HepG2 (cell line): ENCODE results near the gene SSC5D. TPM values are rescaled to one million over a fixed set of nuclear protein-coding genes. Genes with fewer than 3 reads are reported as not detected.

Experiments
- ATAC-seq: fragments of 200-7000 bp; cut with Tn5 transposase; 3 replicates; pipeline ENCODE4 v1.9.1; 2020; ENCODE audit warnings: mild to moderate bottlenecking, moderate library complexity
- BruUV-seq: library from RNA; stranded (reverse); fragments of 400-500 nt; replicated peaks from 2 replicates; lab custom pipeline; 2021; lab: Mats Ljungman, UMichigan
- CTCF ChIA-PET: fragments of 300-600 bp; formaldehyde crosslinking; extraction: SDS; loops from one replicate; lab custom pipeline; 2021; ENCODE audit warnings: low total read pairs, inconsistent platforms, low intra/inter-chr PET ratio; lab: Yijun Ruan, JAX
- POLR2A ChIA-PET: fragments of 350-600 bp; sonication (Branson Sonifier 250); formaldehyde crosslinking; loops from one replicate; lab custom pipeline; 2020; ENCODE audit warnings: antibody characterized with exemption, inconsistent platforms; lab: Yijun Ruan, JAX
- DNase-seq: peaks from one replicate; pipeline ENCODE4 v3.0.0-alpha.2; 2015; ENCODE audit warnings: low spot score
- FAIRE-seq: peaks from 3 replicates; lab custom pipeline; 2011; peaks lifted over from hg19 to GRCh38; lab: Jason Lieb, UNC
- H2AFZ ChIP-seq: one replicate; pipeline ENCODE4 v1.6.1; 2011; ENCODE audit warnings: low read length, inconsistent platforms
- H3K27ac ChIP-seq: fragments of 300-600 bp; 3 replicates; pipeline ENCODE4 v1.8.0; 2011; ENCODE audit warnings: mixed run types, mild to moderate bottlenecking, mixed read lengths, low read length, inconsistent platforms; ENCODE audit not compliant: insufficient read depth; ENCODE audit errors: extremely low read length
- H3K27me3 ChIP-seq, 2 experiments: fragments of 200-600 bp in 1 of 2; 2 replicates in 1 of 2; 3 replicates in 1 of 2; pipeline versions ENCODE4 v1.6.0 to v1.8.0; 2011; ENCODE audit warnings: low read length in 2 of 2, mild to moderate bottlenecking in 2 of 2, moderate library complexity in 2 of 2, inconsistent platforms in 1 of 2; ENCODE audit not compliant: insufficient read depth in 2 of 2, control insufficient read depth in 1 of 2
- H3K36me3 ChIP-seq, 2 experiments: fragments of 200-600 bp in 1 of 2; replicated peaks in 1 of 2; 2 replicates in 1 of 2; 3 replicates in 1 of 2; pipeline versions ENCODE4 v1.5.1 to v1.8.0; 2011; ENCODE audit warnings: low read length in 2 of 2, inconsistent platforms in 1 of 2; ENCODE audit not compliant: insufficient read depth in 2 of 2, control insufficient read depth in 1 of 2
- H3K4me1 ChIP-seq: 2 replicates; pipeline ENCODE4 v1.5.1; 2012; ENCODE audit warnings: low read length, inconsistent platforms; ENCODE audit not compliant: insufficient read depth
- H3K4me2 ChIP-seq: 2 replicates; pipeline ENCODE4 v1.6.0; 2011; ENCODE audit warnings: low read depth, low read length, inconsistent platforms
- H3K4me3 ChIP-seq, 3 experiments: fragments of 200-600 bp in 1 of 3; sonication (generic), shearing (Covaris generic) in 1 of 3; replicated peaks in 1 of 3; 2 replicates each; pipeline ENCODE4 v1.5.1; 2011 to 2016; ENCODE audit warnings: low read length in 3 of 3, inconsistent platforms in 2 of 3, low read depth in 2 of 3, mild to moderate bottlenecking in 2 of 3, control low read depth in 1 of 3, mixed read lengths in 1 of 3; ENCODE audit not compliant: insufficient read depth in 1 of 3
- H3K79me2 ChIP-seq: one replicate; pipeline ENCODE4 v1.6.1; 2011; ENCODE audit warnings: low read length, inconsistent platforms; ENCODE audit not compliant: insufficient read depth
- H3K9ac ChIP-seq: 2 replicates; pipeline ENCODE4 v1.6.0; 2011; ENCODE audit warnings: mild to moderate bottlenecking, low read depth, low read length, inconsistent platforms; ENCODE audit not compliant: insufficient read depth
- H3K9me3 ChIP-seq: 2 replicates; pipeline ENCODE4 v1.5.1; 2012; ENCODE audit warnings: mild to moderate bottlenecking, low read length
- H4K20me1 ChIP-seq: 2 replicates; pipeline ENCODE4 v1.6.0; 2011; ENCODE audit warnings: inconsistent platforms, mild to moderate bottlenecking, low read length, moderate library complexity; ENCODE audit not compliant: insufficient read depth
- ATRX ChIP-seq: sonication (generic); formaldehyde crosslinking; IDR thresholded peaks from 2 replicates; pipeline ENCODE4 v1.4.0; 2020; ENCODE audit warnings: missing genetic modification reagents, borderline replicate concordance
- BCL3 ChIP-seq: sonication (generic); formaldehyde crosslinking; IDR thresholded peaks from 2 replicates; pipeline ENCODE4 v1.5.1; 2020; ENCODE audit warnings: mild to moderate bottlenecking, missing genetic modification reagents, moderate library complexity
- DRAP1 ChIP-seq: IDR thresholded peaks from 2 replicates; pipeline ENCODE4 v1.6.1; 2016; ENCODE audit warnings: missing genetic modification reagents, missing compliant biosample characterization
- KDM2A ChIP-seq: sonication (generic); formaldehyde crosslinking; IDR thresholded peaks from 2 replicates; pipeline ENCODE4 v1.4.0; 2020; ENCODE audit warnings: low read depth, missing genetic modification reagents, borderline replicate concordance
- MED8 ChIP-seq: sonication (generic); formaldehyde crosslinking; IDR thresholded peaks from 2 replicates; pipeline ENCODE4 v1.8.1; 2023; ENCODE audit warnings: mild to moderate bottlenecking, missing genetic modification reagents; ENCODE audit not compliant: insufficient replicate concordance
- NFKBIZ ChIP-seq: IDR thresholded peaks from 2 replicates; pipeline ENCODE4 v1.6.1; 2018; ENCODE audit warnings: missing genetic modification reagents, missing compliant biosample characterization
- THAP8 ChIP-seq: sonication (generic); formaldehyde crosslinking; IDR thresholded peaks from 2 replicates; pipeline ENCODE4 v1.5.1; 2020; ENCODE audit warnings: missing genetic modification reagents, mild to moderate bottlenecking, borderline replicate concordance
- ZFP36L2 ChIP-seq: sonication (generic); formaldehyde crosslinking; IDR thresholded peaks from 2 replicates; pipeline ENCODE4 v1.4.0; 2020; ENCODE audit warnings: missing genetic modification reagents
- ZNF124 ChIP-seq: sonication (generic); formaldehyde crosslinking; IDR thresholded peaks from 2 replicates; pipeline ENCODE4 v1.4.0; 2020; ENCODE audit warnings: missing genetic modification reagents
- ZNF225 ChIP-seq: sonication (generic); formaldehyde crosslinking; IDR thresholded peaks from 2 replicates; pipeline ENCODE4 v1.4.0; 2020; ENCODE audit warnings: mild to moderate bottlenecking, missing genetic modification reagents
- ZNF263 ChIP-seq: sonication (generic); formaldehyde crosslinking; IDR thresholded peaks from 2 replicates; pipeline ENCODE4 v1.4.0; 2020; ENCODE audit warnings: missing genetic modification reagents
- ZNF362 ChIP-seq: sonication (generic); formaldehyde crosslinking; IDR thresholded peaks from 2 replicates; pipeline ENCODE4 v1.4.0; 2020; ENCODE audit warnings: missing genetic modification reagents, mild to moderate bottlenecking, borderline replicate concordance
- ZNF557 ChIP-seq: sonication (generic); formaldehyde crosslinking; IDR thresholded peaks from 2 replicates; pipeline ENCODE4 v1.4.0; 2020; ENCODE audit warnings: missing genetic modification reagents
- ZNF7 ChIP-seq: IDR thresholded peaks from 2 replicates; pipeline ENCODE4 v1.6.1; 2016; ENCODE audit warnings: missing biosample characterization, missing genetic modification reagents
- ZNF724P ChIP-seq: sonication (generic); formaldehyde crosslinking; IDR thresholded peaks from 2 replicates; pipeline ENCODE4 v1.8.0; 2022; ENCODE audit warnings: missing genetic modification reagents, borderline replicate concordance
- ZSCAN9 ChIP-seq: IDR thresholded peaks from 2 replicates; pipeline ENCODE4 v1.6.1; 2016; ENCODE audit warnings: borderline replicate concordance
- WGBS: methylation state at CpG from one replicate; pipeline ENCODE4 v1.1.6; 2017; ENCODE audit warnings: low lambda C conversion rate; 5-methylcytosine and 5-hydroxymethylcytosine counted together
- in situ Hi-C: cut with HindIII; loops from 2 replicates; pipeline ENCODE4 v1.10.0; 2017; ENCODE audit warnings: low pct_unique_long_range_greater_than_20kb; ENCODE audit not compliant: extremely low pct_ligation_motif_present
- intact Hi-C: fragments of 100-400 bp; cut with micrococcal nuclease; formaldehyde crosslinking; loops from one replicate; pipeline ENCODE4 v1.10.0; 2022; ENCODE audit not compliant: unreplicated experiment
- polyA plus RNA-seq, 8 experiments: library from polyadenylated mRNA; depleted of rRNA in 3 of 8; stranded (reverse) in 7 of 8; unstranded in 1 of 8; fragments of >200 nt; fragmentation: Illumina TruSeq in 4 of 8; extraction: Trizol in 4 of 8; gene quantifications; 2 replicates each; pipeline versions ENCODE4 v1.2.1 to v1.2.3, GENCODE V29; 2011 to 2016; ENCODE audit warnings: low read depth in 4 of 8, missing spikeins in 1 of 8, mixed read lengths in 1 of 8; ENCODE audit not compliant: insufficient read depth in 1 of 8
- total RNA-seq, 5 experiments: library from RNA; depleted of rRNA; stranded (reverse); fragments of >200 nt; fragmentation: Illumina TruSeq; extraction: Trizol; gene quantifications; 2 replicates each; pipeline ENCODE4 v1.2.3, GENCODE V29; 2016; ENCODE audit warnings: low read depth in 1 of 5

Gene SSC5D
- total and polyA plus RNA-seq, 2 of the 13 experiments (the other 11 are each of a cell fraction or from before 2014, with no cell fraction given): not detected

- TF ChIP-seq KDM2A (CRISPR knock-in tag) (no peak), DRAP1 (CRISPR knock-in tag) (no peak), ZNF124 (CRISPR knock-in tag) (no peak), ZNF7 (no peak), ZNF263 (CRISPR knock-in tag) (no peak), ZNF225 (no peak)
Measured at GRCh38 chr19:55439052-55439451, 49.2 kb upstream of the SSC5D start (continued).

GRCh38 chr19:55440411-55441105 is 47.7 kb upstream of the SSC5D start:
- Histone ChIP-seq H2AFZ (no peak overlapping the region), H3K4me1 (no peaks in the 10 kb centered on the region), H3K27me3 (peaks cover 6 to 40% of the 10 kb centered on the region in 2 experiments; a peak in 4 of 5 replicates), H3K9ac (no peak overlapping the region), H3K27ac (no peak overlapping the region), H3K9me3 (no peaks in the 10 kb centered on the region), H4K20me1 (peaks cover 4% of the 10 kb centered on the region; the same call in 1 of the 2 replicates), H3K4me3 (no peak overlapping the region; a peak in 1 of 6 replicates), H3K4me2 (no peak overlapping the region), H3K79me2 (no peaks in the 10 kb centered on the region), H3K36me3 (no peaks in the 10 kb centered on the region)
- ATAC-seq (no peak), FAIRE-seq (no peak), DNase-seq (no peak)
- intact Hi-C loops: no loop called here
- WGBS: 23% methylated on average over 12 of the region's 39 CpGs
- BruUV-seq: no TSS peak
- POLR2A ChIA-PET: no interaction called here
- in situ Hi-C loops: no loop called here
- CTCF ChIA-PET: no interaction called here
- TF ChIP-seq ATRX (CRISPR knock-in tag): no peak
- TF ChIP-seq NFKBIZ: no peak
- no peak for TF ChIP-seq ZNF724P
- TF ChIP-seq ZNF557 (CRISPR knock-in tag): no peak
- TF ChIP-seq ZFP36L2: no peak
- TF ChIP-seq THAP8: no peak
- no peak for TF ChIP-seq ZNF362 (CRISPR knock-in tag)
- TF ChIP-seq ZSCAN9 (CRISPR knock-in tag): no peak
- no peak for TF ChIP-seq BCL3 (CRISPR knock-in tag)
- TF ChIP-seq MED8: no peak
